Measurements from ENCODE around the gene FGF12.

Gene FGF12

DNA sequence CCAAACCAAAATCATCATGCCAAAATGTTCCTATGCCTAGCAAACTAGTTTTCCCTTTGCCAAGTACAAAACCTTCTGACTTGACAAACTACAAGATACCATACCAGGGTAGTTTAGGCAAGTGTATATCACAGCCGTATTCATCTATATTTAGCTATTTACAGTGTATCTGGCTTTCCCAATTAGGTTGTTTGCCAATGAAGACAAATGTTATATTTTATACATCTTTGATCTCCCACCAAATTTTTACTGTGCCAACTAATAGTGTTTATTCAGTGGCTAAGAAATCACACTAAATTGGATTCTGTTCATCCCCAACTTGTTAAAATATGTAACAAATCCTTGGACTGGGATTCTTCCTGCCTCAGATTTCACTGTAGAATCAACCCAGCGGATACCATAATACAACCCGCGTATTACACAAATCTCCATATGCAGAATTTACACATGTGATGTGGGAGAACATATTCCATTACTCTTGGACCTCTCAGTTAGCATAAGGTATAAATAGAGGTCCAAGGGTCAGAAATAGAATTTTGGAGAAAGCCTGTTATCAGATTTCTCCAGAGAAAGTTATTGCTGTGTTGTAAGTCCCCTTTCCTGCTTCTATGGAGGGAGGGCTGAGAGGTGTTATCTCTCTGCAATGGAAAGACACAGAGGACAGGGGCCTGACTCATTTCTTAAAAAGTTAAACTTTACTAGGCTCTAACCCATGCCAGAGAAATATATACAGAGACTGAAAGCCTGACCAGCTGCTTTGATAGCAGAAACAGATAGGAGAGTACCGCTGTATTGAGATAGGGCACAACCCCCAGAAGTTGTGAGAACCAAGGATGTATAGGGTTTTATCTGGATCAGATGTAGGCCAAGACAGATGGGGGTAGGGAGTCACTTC is 467.0 kb downstream of the FGF12 start:
- DNase-seq (ENCODE audit: low read depth) = no peak

- DNase-seq (ENCODE audit: low read depth) = no peak
These were observed 467.7 kb downstream of the FGF12 start for GRCh38 chr3:192259661-192260060.

- DNase-seq (ENCODE audit: low read depth) = no peak
These were observed 468.6 kb downstream of the FGF12 start for GRCh38 chr3:192258721-192259120.

- DNase-seq (ENCODE audit: low read depth) = no peak
These were observed 471.5 kb downstream of the FGF12 start for GRCh38 chr3:192255839-192256238.

- no peak for DNase-seq (ENCODE audit: low read depth)
These were observed 474.0 kb downstream of the FGF12 start for GRCh38 chr3:192253138-192253887.

GRCh38 chr3:192249516-192249915 is 477.8 kb downstream of the FGF12 start:
- DNase-seq (ENCODE audit: low read depth) = no peak

DNA sequence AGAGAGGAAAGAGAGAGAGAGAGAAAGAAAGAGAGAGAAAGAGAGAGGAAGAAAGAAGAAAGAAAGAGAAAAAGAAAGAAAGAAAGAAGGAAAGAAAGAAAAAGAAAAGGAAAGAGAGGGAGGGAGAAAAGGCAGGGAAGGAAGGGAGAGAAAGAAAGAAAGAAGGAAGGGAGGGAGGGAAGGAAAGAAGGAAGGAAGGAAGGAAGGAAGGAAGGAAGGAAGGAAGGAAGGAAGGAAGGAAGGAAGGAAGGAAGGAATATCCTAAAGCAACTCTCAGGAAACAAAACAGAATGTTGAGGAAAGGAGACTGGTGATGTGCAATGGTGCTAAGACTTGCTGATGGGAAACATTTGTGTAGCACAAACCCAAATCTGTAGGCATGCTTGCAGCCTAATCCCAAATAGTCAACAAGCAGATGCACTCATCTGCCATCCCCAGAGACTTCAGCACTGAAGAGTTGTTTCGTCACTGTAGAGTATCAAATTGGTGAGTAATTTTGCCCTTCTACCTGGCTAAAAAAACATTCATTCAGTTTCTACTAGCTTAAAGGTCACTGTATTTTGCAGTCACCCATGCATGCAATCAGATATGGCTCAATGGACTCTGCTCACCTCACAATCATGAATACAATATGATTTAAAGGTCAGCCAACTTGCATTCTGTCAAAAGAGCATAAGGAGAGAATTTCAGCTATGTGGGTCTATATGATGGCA is 480.3 kb downstream of the FGF12 start:
- DNase-seq (ENCODE audit: low read depth) = no peak

GRCh38 chr3:192244591-192244990 is 482.8 kb downstream of the FGF12 start:
- no peak for DNase-seq (ENCODE audit: low read depth)

DNA sequence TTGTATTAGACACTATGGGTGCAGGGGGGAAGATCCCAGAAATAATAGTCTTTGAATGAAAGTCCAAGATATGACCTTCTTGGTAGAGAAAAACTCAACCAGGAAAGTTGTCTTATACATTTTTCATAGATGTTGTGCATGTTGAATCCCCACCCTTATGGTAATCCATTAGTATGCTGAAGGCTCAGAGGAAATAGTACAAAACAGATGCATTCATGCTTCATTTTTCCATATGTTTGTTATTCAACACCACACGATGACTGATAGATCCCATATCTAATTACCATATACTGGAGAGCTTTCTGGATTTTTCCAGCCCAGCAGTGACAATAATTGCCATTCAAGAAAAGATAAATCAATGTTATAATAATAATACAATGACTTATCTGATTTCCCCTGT is 487.4 kb downstream of the FGF12 start:
- DNase-seq (ENCODE audit: low read depth) = no peak

DNA sequence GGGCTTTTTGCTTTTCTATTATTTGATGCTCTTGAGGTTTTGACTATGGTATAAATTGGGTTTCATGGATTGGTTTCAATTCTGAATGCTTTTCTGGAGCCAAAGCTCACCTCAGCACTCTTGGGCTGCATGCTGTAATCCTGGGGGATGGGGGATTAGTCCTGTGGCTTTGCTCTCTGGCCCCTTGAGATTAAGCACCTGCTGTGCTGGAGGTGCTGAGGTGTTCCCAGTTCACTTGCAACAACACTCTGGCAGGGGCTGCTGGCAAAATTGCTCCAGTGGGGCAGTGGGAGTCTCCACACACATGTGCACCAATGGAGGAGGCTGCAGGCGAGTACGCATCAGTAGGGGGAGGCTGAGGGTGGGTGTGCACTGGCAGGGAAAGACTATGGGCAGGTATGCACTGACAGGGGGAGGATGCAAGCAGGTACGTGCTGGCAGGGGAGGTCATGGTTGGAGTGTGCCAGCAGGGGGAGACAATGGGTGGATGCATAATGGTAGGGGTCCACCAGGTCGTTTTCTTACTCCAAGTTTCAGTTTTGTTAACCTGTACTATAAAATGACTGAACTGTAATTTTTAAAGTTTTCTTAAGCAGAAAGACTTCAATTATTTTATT is 489.2 kb downstream of the FGF12 start:
- no peak for DNase-seq (ENCODE audit: low read depth)

GRCh38 chr3:192229866-192230265 is 497.5 kb downstream of the FGF12 start:
- DNase-seq (ENCODE audit: low read depth) = no peak

DNA sequence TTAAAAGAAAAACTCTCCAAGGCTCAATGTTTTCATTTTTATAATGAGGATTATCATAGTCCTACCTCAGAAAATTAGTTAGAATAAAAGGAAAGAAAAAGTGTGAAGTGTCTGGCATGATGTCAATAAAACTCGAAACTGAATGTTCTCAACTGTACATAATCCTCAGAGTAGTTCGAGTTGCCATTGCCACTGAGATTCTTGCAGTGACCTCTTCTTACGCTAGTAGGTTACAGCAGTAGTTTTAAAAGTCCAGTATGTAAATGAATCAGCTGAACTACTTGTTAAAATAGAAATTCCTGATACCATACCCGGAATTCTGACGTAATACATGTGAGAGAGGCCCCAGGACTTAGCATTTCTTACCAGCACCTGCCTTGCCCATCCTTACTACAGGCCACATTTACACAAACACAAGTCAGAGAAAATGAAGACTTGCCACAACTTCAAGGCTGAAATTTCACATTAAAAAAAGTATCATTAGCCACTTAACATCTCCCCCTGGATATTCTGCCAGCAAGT is 502.6 kb downstream of the FGF12 start:
- DNase-seq (ENCODE audit: low read depth) = no peak

DNA sequence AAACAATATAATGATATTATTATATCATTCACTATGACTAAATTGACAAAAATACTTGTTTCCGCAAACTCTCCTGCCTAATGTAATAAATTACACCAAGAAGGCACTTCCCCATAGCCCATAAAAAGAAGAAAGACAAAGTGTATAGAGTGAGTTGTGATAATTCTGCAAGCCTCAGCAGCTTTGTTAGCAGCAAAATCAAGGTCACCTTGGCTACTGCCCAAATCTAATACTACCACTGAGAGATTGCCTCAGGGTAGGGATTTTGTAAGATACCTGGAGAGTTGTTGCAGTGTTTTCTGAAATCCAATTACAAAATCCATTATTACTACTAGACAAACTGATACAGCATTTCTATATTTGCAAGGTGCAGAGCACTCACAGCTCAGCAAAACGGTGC is 503.5 kb downstream of the FGF12 start:
- DNase-seq (ENCODE audit: low read depth) = no peak

DNA sequence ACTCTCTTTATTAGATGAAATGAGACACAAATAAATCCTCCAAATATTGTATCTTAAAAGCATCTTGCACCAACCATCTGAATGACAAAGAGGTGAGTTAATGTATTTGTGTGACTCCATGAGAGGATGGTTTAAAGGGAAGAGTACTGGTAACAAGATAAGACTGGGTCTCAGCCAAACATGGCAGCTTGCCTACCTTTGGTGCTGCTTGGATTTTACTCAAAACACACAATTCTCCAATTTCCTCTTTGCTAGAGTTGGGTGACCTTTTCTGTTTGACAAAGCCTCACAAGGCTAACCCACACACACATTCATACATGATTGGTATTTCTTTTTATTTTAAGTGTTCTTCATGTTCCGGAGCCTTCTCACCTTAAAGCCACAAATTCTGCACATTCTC is 506.4 kb downstream of the FGF12 start:
- DNase-seq (ENCODE audit: low read depth) = no peak

DNA sequence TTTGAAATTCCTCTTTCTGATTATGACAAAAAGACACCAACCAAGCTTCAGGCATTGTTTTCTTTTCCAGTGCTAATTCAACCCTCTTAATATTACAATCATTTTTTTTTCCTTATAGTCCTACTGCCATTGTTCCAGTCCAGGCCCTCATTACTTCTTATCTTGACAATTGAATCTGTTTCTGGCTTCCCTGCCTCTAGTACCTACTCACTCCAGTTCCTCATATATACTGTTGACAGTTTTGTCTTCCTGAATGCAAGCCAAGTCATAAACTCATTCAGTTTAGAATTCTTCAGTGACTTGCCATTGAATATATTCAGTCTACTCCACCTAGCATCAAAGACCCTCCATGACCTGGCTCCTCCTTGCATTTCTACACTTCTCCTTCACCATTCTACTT is 507.4 kb downstream of the FGF12 start:
- DNase-seq (ENCODE audit: low read depth) = no peak

DNA sequence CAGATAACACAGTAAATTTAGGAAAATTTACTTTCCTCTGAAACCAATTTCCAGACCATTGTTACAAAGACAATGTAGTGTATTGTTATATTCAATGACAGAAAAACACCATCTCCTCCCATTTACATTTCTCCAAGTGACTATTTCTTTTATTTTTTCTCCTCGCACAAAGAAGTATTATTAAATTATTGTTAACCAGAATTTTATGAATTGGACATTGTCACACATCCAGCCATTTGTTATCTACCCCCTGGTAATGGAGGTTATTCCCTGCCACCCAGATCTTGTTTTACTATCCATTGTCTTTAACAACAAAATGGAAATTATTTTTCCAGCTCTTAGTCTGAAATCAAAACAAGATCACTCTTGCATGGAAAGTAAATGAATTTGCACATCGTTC is 511.3 kb downstream of the FGF12 start:
- DNase-seq (ENCODE audit: low read depth) = no peak

DNA sequence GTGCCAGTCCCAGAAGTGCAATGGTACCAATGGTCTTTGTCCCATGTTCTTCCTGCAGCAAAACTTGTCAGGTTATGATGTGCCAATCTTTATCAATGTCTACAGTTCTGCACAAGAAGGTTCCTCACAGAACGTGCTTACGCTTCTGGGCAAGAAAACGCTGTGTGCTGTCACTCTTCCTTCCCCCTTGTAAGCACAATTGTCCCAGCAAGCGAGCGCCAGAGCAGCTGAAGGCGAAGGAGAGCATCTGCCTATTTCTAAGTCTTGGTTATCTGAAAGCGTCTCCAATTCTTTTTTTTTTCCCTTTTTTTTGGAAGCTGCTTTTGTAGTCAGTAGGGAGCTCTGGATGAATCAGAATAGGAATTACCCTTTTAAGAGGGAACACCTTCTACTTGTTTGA is 514.4 kb downstream of the FGF12 start:
- DNase-seq (ENCODE audit: low read depth) = no peak

DNA sequence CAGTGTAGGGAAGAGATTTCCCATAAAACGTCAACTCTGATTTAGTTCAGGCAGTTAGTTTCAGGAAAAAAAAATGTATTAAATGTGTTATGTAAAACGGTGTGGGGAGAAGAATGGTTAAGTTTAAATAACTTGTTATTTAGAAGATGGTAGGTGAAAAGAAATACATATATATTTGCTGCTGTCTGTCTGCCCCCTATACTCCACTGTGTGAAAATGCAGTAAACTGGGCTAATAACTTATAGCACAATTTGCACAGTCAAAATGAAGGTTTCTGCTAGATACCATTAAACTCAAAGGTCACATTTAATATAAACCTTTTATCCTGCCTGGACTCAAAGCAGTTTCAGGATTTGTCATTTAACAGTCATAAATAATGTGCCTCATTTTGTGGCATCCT is 515.0 kb downstream of the FGF12 start:
- DNase-seq (ENCODE audit: low read depth) = no peak

GRCh38 chr3:192207651-192208050 is 519.7 kb downstream of the FGF12 start:
- DNase-seq (ENCODE audit: low read depth) = no peak

DNA sequence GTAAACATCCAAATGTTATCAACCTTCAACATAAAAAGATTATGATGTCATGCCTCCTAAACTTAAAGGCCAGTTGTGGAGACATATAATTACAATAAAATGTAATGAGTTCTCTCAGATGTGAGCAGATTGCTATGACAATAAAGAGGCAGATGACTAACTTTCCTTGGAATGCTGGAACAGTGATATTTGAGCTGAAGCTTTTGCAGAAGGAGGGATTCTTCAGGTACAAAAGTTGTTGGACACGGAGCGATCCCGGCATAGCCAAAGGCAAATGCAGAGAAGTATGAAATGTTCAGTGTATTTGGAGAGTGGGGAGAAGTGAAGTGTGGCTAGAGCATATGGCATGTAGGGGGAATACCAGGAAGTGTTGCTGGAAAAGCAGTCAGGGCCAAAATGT is 520.1 kb downstream of the FGF12 start:
- no peak for DNase-seq (ENCODE audit: low read depth)

- DNase-seq (ENCODE audit: low read depth) = no peak
These were observed 533.3 kb downstream of the FGF12 start for GRCh38 chr3:192194085-192194484.

DNA sequence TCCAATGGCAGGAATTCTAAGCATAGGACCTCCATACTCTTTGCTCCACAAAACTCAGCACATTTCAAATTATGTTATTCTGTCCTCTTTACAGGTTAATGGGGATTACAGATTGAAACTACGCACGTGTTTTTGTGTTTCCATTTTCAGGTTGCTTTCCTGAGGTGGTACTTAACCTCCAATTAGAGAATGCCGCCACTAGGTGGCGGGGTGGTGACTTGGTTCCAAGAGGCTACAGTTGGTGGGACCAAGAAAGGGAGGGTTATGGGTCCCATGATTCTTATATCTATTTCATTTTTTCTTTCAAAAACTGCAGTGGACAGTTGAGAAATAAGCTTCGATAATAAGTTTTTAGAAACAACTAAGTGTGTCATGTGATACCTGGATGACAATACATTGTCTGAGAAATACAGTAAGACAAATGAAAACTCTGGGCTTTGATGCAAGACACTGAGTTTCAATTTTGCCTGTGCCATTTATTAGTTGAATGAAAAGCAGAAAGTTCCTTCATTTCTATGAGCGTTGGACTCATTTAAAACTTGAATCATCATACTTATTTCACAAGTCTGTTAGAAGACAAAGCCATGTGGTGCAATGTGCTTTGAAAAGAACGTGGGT is 539.0 kb downstream of the FGF12 start:
- peak; percentile 8 for DNase-seq (ENCODE audit: low read depth)
